ENCODE data around the gene NR2C2AP. TPM values are rescaled to one million over a fixed set of nuclear protein-coding genes. Genes with fewer than 3 reads are reported as not detected.

The NR2C2AP gene
- total RNA-seq, 1 experiment from 2014 or later = 31.7 TPM

- Mint-ChIP-seq H3K27ac (peak within 1 kb of the TSS; percentile 95 to 97 (median 97)), H3K4me1 (peaks cover 0 to 16% of the 10 kb centered on the region in 2 experiments; a peak in 2 of 4 replicates), H3K36me3 (ENCODE audit: insufficient read depth in 1 of 3, low read depth in 3 of 3) (peaks cover 2 to 20% (median 12%) of the 10 kb centered on the region in 3 experiments; a peak in 6 of 7 replicates), H3K27me3 (ENCODE audit: low read depth) (no peaks in the 10 kb centered on the region), H3K9me3 (no peaks in the 10 kb centered on the region), H3K4me3 (peak within 1 kb of the TSS; percentile 96 to 97)
- no peaks in the 10 kb centered on the region for H4K20me1 ChIP-seq (ENCODE audit: control insufficient read depth, insufficient read depth, insufficient read length)
- H3K79me1 ChIP-seq (ENCODE audit: insufficient read depth, low read depth, low read length, poor library complexity, severe bottlenecking) = peaks cover 4% of the 10 kb centered on the region
- H2BK12ac ChIP-seq (ENCODE audit: insufficient read length, low read depth, low read length) = no peak within 1 kb of the TSS
- H4K5ac ChIP-seq (ENCODE audit: insufficient read length, low read depth, low read length) = no peak within 1 kb of the TSS
- no peak within 1 kb of the TSS for H3K23ac ChIP-seq (ENCODE audit: insufficient read length, low read depth, low read length)
- H3K9ac ChIP-seq (ENCODE audit: extremely low read depth, insufficient read length, low read length) = peak within 1 kb of the TSS; percentile 89
- no peak for TF ChIP-seq CTCF (conservative IDR thresholded peaks at IDR 0.05)
- H2AFZ ChIP-seq (ENCODE audit: low read length) = peak within 1 kb of the TSS; percentile 17
- H3T11ph ChIP-seq (ENCODE audit: low read length) = no peak within 1 kb of the TSS
- peak within 1 kb of the TSS; percentile 61 for H3K18ac ChIP-seq (ENCODE audit: insufficient read length, low read depth, low read length)
- H2BK15ac ChIP-seq (ENCODE audit: low read depth, low read length) = no peak within 1 kb of the TSS
- H3K27me3 ChIP-seq (ENCODE audit: insufficient read depth, low read length) = no peaks in the 10 kb centered on the region
- H2BK120ac ChIP-seq (ENCODE audit: low read depth, low read length, poor library complexity, severe bottlenecking) = peak within 1 kb of the TSS; percentile 65
- H3K9me3 ChIP-seq (ENCODE audit: control insufficient read depth, low read depth, low read length) = no peaks in the 10 kb centered on the region
- no peaks in the 10 kb centered on the region for H3K4me1 ChIP-seq (ENCODE audit: insufficient read depth, low read length)
- H3K56ac ChIP-seq (ENCODE audit: insufficient read length, low read depth, low read length) = no peak within 1 kb of the TSS
- no peak within 1 kb of the TSS for H2AK5ac ChIP-seq (ENCODE audit: insufficient read length, low read length)
- peak within 1 kb of the TSS; percentile 79 for H3K4me2 ChIP-seq (ENCODE audit: insufficient read depth, insufficient read length, low read length)
- WGBS (ENCODE audit: extremely low coverage, insufficient read length, low lambda C conversion rate) = no CpG with 5 or more reads among the region's 53 CpGs
- H3K79me2 ChIP-seq (ENCODE audit: insufficient read depth, low read length) = no peaks in the 10 kb centered on the region; the same call in 1 of the 2 replicates
- H3K23me2 ChIP-seq (ENCODE audit: insufficient read length, low read depth, low read length, poor library complexity, severe bottlenecking) = peaks cover 3% of the 10 kb centered on the region
- peak within 1 kb of the TSS; percentile 21 for H3K27ac ChIP-seq (ENCODE audit: insufficient read length, low read depth, low read length)
- no peak within 1 kb of the TSS for H2BK20ac ChIP-seq (ENCODE audit: low read depth, low read length, poor library complexity, severe bottlenecking)
- H4K8ac ChIP-seq (replicated peaks; ENCODE audit: insufficient read length, low read depth, low read length) = no peak within 1 kb of the TSS
- peak within 1 kb of the TSS; percentile 1 for H2BK5ac ChIP-seq (ENCODE audit: insufficient read length, low read length)
- 0 out of 2 replicates have a peak within 1 kb of the TSS, but pooled peaks have one; percentile 51 for H3K14ac ChIP-seq (ENCODE audit: insufficient read depth, low read length)
- H3K4ac ChIP-seq (ENCODE audit: low read depth, low read length) = no peak within 1 kb of the TSS
- H4K91ac ChIP-seq (ENCODE audit: insufficient read length, low read depth, low read length) = no peak within 1 kb of the TSS
- DNase-seq = peak; percentile 99
Observed at GRCh38 chr19:19192078-19192882, 10.9 kb downstream of the NR2C2AP start, which contains the start of the genes BORCS8 and RFXANK. TSS of gene BORCS8 (minus strand) at chr19:19192152. CDS start at chr19:19192117, 35 bp downstream. TSS of gene RFXANK (plus strand) at chr19:19192258. CDS start at chr19:19193947, 1,689 bp downstream.
